Uterus (tissue), 4 donors: ENCODE measurements around the gene YBX3. TPM values are rescaled to one million over a fixed set of nuclear protein-coding genes. Genes with fewer than 3 reads are reported as not detected.

Experiments used
- DNase-seq, 2 donors: peaks; one replicate each; pipeline ENCODE4 v3.0.0-alpha.2; 2019 to 2020
- H3K27ac ChIP-seq, 2 donors: fragments of 200-600 bp; sonication (generic); 1 replicate in 1 of 2; 2 replicates in 1 of 2; pipeline ENCODE4 v1.5.1; 2016 to 2018
- H3K27me3 ChIP-seq, 2 donors: fragments of 200-600 bp; sonication (generic); one replicate each; pipeline ENCODE4 v1.5.1; 2018 to 2019; ENCODE audit warnings: control low read depth in 1 of 2
- H3K36me3 ChIP-seq, 2 donors: fragments of 200-600 bp; sonication (generic); one replicate each; pipeline ENCODE4 v1.5.1; 2019; ENCODE audit warnings: control low read depth in 1 of 2
- H3K4me1 ChIP-seq, 2 donors: fragments of 200-600 bp; sonication (generic); one replicate each; pipeline ENCODE4 v1.5.1; 2018 to 2019; ENCODE audit warnings: control low read depth in 1 of 2
- H3K4me3 ChIP-seq, 2 donors: fragments of 200-600 bp; sonication (generic); 1 replicate in 1 of 2; 2 replicates in 1 of 2; pipeline ENCODE4 v1.5.1; 2018 to 2019; ENCODE audit warnings: mild to moderate bottlenecking in 1 of 2
- H3K9me3 ChIP-seq, 2 donors: fragments of 200-600 bp; sonication (generic); one replicate each; pipeline ENCODE4 v1.5.1; 2019; ENCODE audit warnings: control low read depth in 1 of 2
- CTCF ChIP-seq, 4 experiments: fragments of 200-600 bp in 2 of 4; fragments of 450-650 bp in 2 of 4; sonication (generic) in 2 of 4; IDR thresholded peaks; one replicate each; pipeline ENCODE4 v1.5.1; 2016 to 2019; ENCODE audit warnings: antibody characterized with exemption in 4 of 4, mild to moderate bottlenecking in 2 of 4, moderate library complexity in 1 of 4
- POLR2A ChIP-seq, 2 donors: fragments of 450-650 bp; IDR thresholded peaks; one replicate each; pipeline ENCODE4 v1.6.1; 2016; ENCODE audit warnings: antibody characterized with exemption in 2 of 2, mild to moderate bottlenecking in 1 of 2, moderate library complexity in 1 of 2
- intact Hi-C: fragments of 100-400 bp; cut with DNase I; formaldehyde crosslinking; loops from one replicate; pipeline ENCODE4 v1.15.1; 2023; ENCODE audit warnings: low total_unique reads
- total RNA-seq, 4 donors: library from RNA; depleted of rRNA in 3 of 4; stranded (reverse); fragments of >200 nt in 3 of 4; gene quantifications; one replicate each; pipeline versions ENCODE4 v1.1.0 to v1.2.4, GENCODE V29; 2014 to 2023
- donor health status: DM: yes; HTN: yes; CAD: no.

The YBX3 gene
- total RNA-seq, 4 donors from 2014 or later = 49.4 to 372 (median 216) TPM

GRCh38 chr12:10667581-10667980, 55.5 kb downstream of the YBX3 start:
- H3K4me3 ChIP-seq = no peak overlapping the region
- H3K27me3 ChIP-seq = no peaks in the 10 kb centered on the region
- H3K27ac ChIP-seq = no peak overlapping the region
- H3K9me3 ChIP-seq = no peaks in the 10 kb centered on the region
- DNase-seq = no peak
- intact Hi-C loops = no loop called here
- H3K4me1 ChIP-seq = no peaks in the 10 kb centered on the region
- TF ChIP-seq POLR2A (IDR thresholded peaks at IDR 0.05) = no peak
- no peak for TF ChIP-seq CTCF (IDR thresholded peaks at IDR 0.05)
- no peaks in the 10 kb centered on the region for H3K36me3 ChIP-seq

- H3K27me3 ChIP-seq = no peaks in the 10 kb centered on the region
- intact Hi-C loops = no loop called here
- no peak for DNase-seq
- TF ChIP-seq CTCF (IDR thresholded peaks at IDR 0.05) = no peak
- no peak overlapping the region for H3K27ac ChIP-seq
- no peak overlapping the region for H3K4me3 ChIP-seq
- H3K36me3 ChIP-seq = no peaks in the 10 kb centered on the region
- H3K9me3 ChIP-seq = no peaks in the 10 kb centered on the region
- no peaks in the 10 kb centered on the region for H3K4me1 ChIP-seq
Measured at GRCh38 chr12:10664499-10664898, 58.6 kb downstream of the YBX3 start.

- Histone ChIP-seq H3K36me3 (no peaks in the 10 kb centered on the region), H3K27me3 (no peaks in the 10 kb centered on the region), H3K27ac (no peak overlapping the region), H3K4me1 (no peaks in the 10 kb centered on the region), H3K4me3 (no peak overlapping the region), H3K9me3 (no peaks in the 10 kb centered on the region)
- intact Hi-C loops = no loop called here
- no peak for DNase-seq
- TF ChIP-seq CTCF (IDR thresholded peaks at IDR 0.05) (no peak), POLR2A (IDR thresholded peaks at IDR 0.05) (no peak)
Measured at GRCh38 chr12:10663869-10664268, 59.3 kb downstream of the YBX3 start.

GRCh38 chr12:10661338-10661737, 61.8 kb downstream of the YBX3 start:
- intact Hi-C loops = no loop called here
- no peak for TF ChIP-seq CTCF (IDR thresholded peaks at IDR 0.05)
- no peak for TF ChIP-seq POLR2A (IDR thresholded peaks at IDR 0.05)
- no peaks in the 10 kb centered on the region for H3K36me3 ChIP-seq
- no peaks in the 10 kb centered on the region for H3K27me3 ChIP-seq
- no peak overlapping the region for H3K27ac ChIP-seq
- no peaks in the 10 kb centered on the region for H3K9me3 ChIP-seq
- no peak overlapping the region for H3K4me3 ChIP-seq
- DNase-seq = no peak
- no peaks in the 10 kb centered on the region for H3K4me1 ChIP-seq

- Histone ChIP-seq H3K27ac (no peak overlapping the region), H3K9me3 (no peaks in the 10 kb centered on the region), H3K27me3 (no peaks in the 10 kb centered on the region), H3K36me3 (no peaks in the 10 kb centered on the region), H3K4me3 (no peak overlapping the region), H3K4me1 (no peaks in the 10 kb centered on the region)
- intact Hi-C loops = no loop called here
- DNase-seq = no peak
- TF ChIP-seq POLR2A (IDR thresholded peaks at IDR 0.05) (no peak), CTCF (IDR thresholded peaks at IDR 0.05) (no peak)
Measured at GRCh38 chr12:10654003-10654402, 69.1 kb downstream of the YBX3 start.
